Measurements from ENCODE around the gene ITPR2. TPM values are rescaled to one million over a fixed set of nuclear protein-coding genes. Genes with fewer than 3 reads are reported as not detected.

ITPR2 gene
- total and polyA plus RNA-seq, 2 of the 8 experiments (the other 6 are each of a cell fraction or from before 2014, with no cell fraction given) = 4.1 to 48.3 TPM

DNA sequence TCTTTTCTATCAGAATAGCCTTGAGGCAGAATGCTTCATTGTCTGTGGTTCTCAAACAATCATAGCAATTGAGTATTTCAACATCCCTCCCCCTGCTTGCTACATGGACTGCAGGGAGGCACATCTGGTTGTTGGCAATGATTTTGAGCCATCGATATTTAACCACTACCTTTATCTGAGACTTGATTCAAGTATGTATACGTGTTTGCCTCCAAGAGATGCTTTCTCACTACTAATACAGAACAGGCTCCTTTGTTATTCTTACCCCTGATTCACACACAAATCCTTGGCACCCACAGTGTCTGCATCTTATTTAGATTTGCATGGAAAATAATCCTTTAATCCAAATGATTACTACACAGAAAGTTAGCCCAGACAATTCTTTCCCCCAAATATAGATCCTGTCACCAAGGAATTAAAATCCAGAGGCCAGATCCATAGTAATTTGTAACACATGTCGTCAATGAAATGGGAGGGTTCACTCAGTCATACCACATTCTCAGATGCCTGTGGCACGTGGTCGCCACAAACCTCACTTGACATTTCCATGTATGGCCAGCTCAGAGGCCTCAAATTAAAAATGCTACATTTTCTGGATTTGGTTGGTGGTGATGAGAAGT is 199.3 kb downstream of the ITPR2 start:
- Histone ChIP-seq H4K5ac (ENCODE audit: insufficient read length, low read depth, low read length) (no peak overlapping the region), H3K27me3 (replicated peaks in 1 of 4; ENCODE audit: control insufficient read depth in 3 of 4, extremely low read depth in 1 of 4, insufficient read depth in 3 of 4, low read length in 3 of 4) (no peaks in the 10 kb centered on the region; a peak in 1 of 7 replicates), H3K4me1 (replicated peaks in 1 of 4; ENCODE audit: control insufficient read depth in 3 of 4, insufficient read depth in 4 of 4, low read length in 3 of 4) (peaks cover 0 to 7% (median 5%) of the 10 kb centered on the region in 4 experiments; a peak in 5 of 7 replicates), H3K14ac (ENCODE audit: insufficient read length) (no peak overlapping the region), H2AK5ac (ENCODE audit: low read depth, low read length) (no peak overlapping the region), H3K18ac (ENCODE audit: extremely low read depth, low read length) (no peak overlapping the region), H3K23me2 (ENCODE audit: low read depth, low read length) (no peaks in the 10 kb centered on the region), H2BK15ac (ENCODE audit: low read length) (no peak overlapping the region), H3K9ac (replicated peaks in 1 of 4; ENCODE audit: extremely low read depth in 1 of 4, low read depth in 3 of 4, low read length in 3 of 4) (no peak overlapping the region), H4K91ac (replicated peaks; ENCODE audit: insufficient read length, low read length) (no peak overlapping the region), H3K56ac (replicated peaks; ENCODE audit: insufficient read length, low read depth, low read length) (no peak overlapping the region), H2BK120ac (replicated peaks; ENCODE audit: low read depth, low read length) (no peak overlapping the region), H3K27ac (ENCODE audit: low read depth, low read length) (no peak overlapping the region), H4K8ac (ENCODE audit: extremely low read depth, insufficient read depth, low read length) (no peak overlapping the region), H3K79me2 (ENCODE audit: control insufficient read depth in 1 of 2, insufficient read depth in 2 of 2, low read length in 2 of 2) (no peaks in the 10 kb centered on the region), H3K4me2 (ENCODE audit: insufficient read depth in 1 of 2, low read depth in 2 of 2, low read length in 2 of 2) (no peak overlapping the region), H3K79me1 (ENCODE audit: low read depth, low read length) (no peaks in the 10 kb centered on the region), H2BK12ac (ENCODE audit: low read depth, low read length) (no peak overlapping the region), H2BK5ac (ENCODE audit: low read depth, low read length) (no peak overlapping the region), H3K9me3 (ENCODE audit: insufficient read depth in 2 of 2, low read depth in 1 of 2, low read length in 1 of 2) (no peaks in the 10 kb centered on the region), H2BK20ac (ENCODE audit: low read length) (no peak overlapping the region), H3K4me3 (ENCODE audit: extremely low read depth in 1 of 4, insufficient read depth in 2 of 4, low read depth in 3 of 4, low read length in 4 of 4) (no peak overlapping the region), H4K20me1 (replicated peaks in 1 of 2; ENCODE audit: control insufficient read depth in 1 of 2, insufficient read depth in 2 of 2, low read length in 2 of 2) (no peaks in the 10 kb centered on the region), H3K23ac (ENCODE audit: insufficient read length) (no peak overlapping the region), H3K36me3 (ENCODE audit: control insufficient read depth in 2 of 4, insufficient read depth in 4 of 4, low read length in 3 of 4) (no peaks in the 10 kb centered on the region), H2AFZ (ENCODE audit: low read length) (no peak overlapping the region), H3K4ac (replicated peaks; ENCODE audit: insufficient read length, low read depth, low read length) (no peak overlapping the region)
- no peak for FAIRE-seq
- WGBS, 2 experiments (ENCODE audit: extremely low coverage in 1 of 2, insufficient coverage in 1 of 2, insufficient read length in 1 of 2, insufficient replicate concordance in 2 of 2, low coverage in 1 of 2, low lambda C conversion rate in 2 of 2, missing lambda C conversion rate in 1 of 2) = 83% methylated on average over 5 of the region's 5 CpGs; no CpG with 5 or more reads in 1 of the 2 experiments
- POLR2A ChIA-PET (ENCODE audit: partially characterized antibody) = interaction anchor here (0.6 kb wide), 1 partner anchor 83 kb away, joined by 3 read pairs; no protein-coding TSS in a partner anchor
- CTCF ChIA-PET (ENCODE audit: partially characterized antibody) = interaction anchor here (1.1 to 2.0 kb wide), 2 partner anchors 17 to 24 kb away, joined by 3 to 6 read pairs; no protein-coding TSS in a partner anchor
- no peak for DNase-seq (ENCODE audit: low read depth in 1 of 2, low spot score in 2 of 2)
- TF ChIP-seq POLR2A (IDR thresholded peaks at IDR 0.05; ENCODE audit: control extremely low read depth in 1 of 2, low read depth in 2 of 2, low read length in 2 of 2) = no peak
- TF ChIP-seq SIN3A (conservative IDR thresholded peaks at IDR 0.05 in 1 of 2, IDR thresholded peaks at IDR 0.05 in 1 of 2; ENCODE audit: low read depth in 1 of 2, low read length in 2 of 2) = no peak
- TF ChIP-seq GABPA (IDR thresholded peaks at IDR 0.05; ENCODE audit: borderline replicate concordance, insufficient read depth, low read length) = no peak
- TF ChIP-seq SIRT6 (IDR thresholded peaks at IDR 0.05; ENCODE audit: low read length) = no peak
- no peak for TF ChIP-seq TBP (IDR thresholded peaks at IDR 0.05; ENCODE audit: low read depth, low read length)
- no peak for TF ChIP-seq HDAC2 (IDR thresholded peaks at IDR 0.05; ENCODE audit: borderline replicate concordance in 1 of 2, low read depth in 2 of 2, low read length in 2 of 2)
- TF ChIP-seq RBBP5 (IDR thresholded peaks at IDR 0.05; ENCODE audit: borderline replicate concordance, low read depth, low read length) = no peak
- peak; percentile 33; the same call in 1 of the 2 replicates for TF ChIP-seq E2F6 (IDR thresholded peaks at IDR 0.05)
- TF ChIP-seq TCF12 (IDR thresholded peaks at IDR 0.05; ENCODE audit: low read depth, low read length) = no peak
- TF ChIP-seq EGR1 (IDR thresholded peaks at IDR 0.05; ENCODE audit: borderline replicate concordance, low read depth, low read length) = no peak
- TF ChIP-seq BACH1 (IDR thresholded peaks at IDR 0.05; ENCODE audit: low read length) = no peak
- TF ChIP-seq CREB1 (IDR thresholded peaks at IDR 0.05) = no peak
- TF ChIP-seq CBX8 (IDR thresholded peaks at IDR 0.05; ENCODE audit: borderline replicate concordance, low read depth, low read length) = no peak
